Nucleus accumbens (tissue), 56 donors: Measurements from ENCODE around the gene PAQR6.

Source experiments
- DNase-seq, 56 donors: peaks; one replicate each; lab custom pipeline; 2025; lab: John Stamatoyannopoulos, UW

Gene PAQR6

GRCh38 chr1:156268336-156268735, 20.5 kb upstream of the PAQR6 start:
- DNase-seq = no peak

DNA sequence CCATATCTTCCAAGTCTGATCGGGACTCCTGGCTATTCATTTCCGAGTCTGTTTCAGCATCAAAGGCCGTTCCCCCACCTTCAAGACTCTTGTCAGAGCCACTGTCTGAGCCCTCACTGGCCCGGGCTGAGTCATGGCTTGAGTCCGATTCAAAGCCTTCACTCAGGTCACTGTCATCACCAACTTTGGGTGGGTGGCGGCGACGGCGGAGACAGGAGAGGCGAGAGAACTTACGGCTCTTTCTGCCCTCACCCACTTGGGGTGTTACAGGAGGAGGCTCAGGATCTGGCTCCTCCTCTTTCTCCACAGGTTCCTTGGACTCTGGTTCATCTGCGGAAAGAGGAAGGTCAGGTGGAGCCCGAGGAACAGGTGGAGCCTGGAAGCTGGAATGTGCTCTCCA, 18.2 kb upstream of the PAQR6 start:
- no peak for DNase-seq

DNA sequence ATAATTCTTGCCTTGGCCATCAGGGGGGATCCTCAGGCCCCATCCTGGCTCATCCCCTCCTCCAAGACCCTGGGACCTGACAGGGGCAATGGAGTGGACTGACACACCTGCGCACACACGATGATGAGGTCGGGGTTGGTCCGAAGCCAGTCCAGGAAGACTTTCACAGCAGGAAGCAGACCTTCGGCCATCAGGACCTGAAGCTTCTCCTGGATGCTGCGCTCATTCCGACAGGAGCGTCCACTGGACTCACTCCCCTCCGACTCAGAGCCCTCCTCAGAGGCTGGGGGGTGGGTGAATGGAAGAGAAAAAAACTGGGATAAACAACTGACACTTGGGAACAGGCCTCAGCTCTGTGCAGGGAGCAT, 15.4 kb upstream of the PAQR6 start:
- DNase-seq = no peak

DNA sequence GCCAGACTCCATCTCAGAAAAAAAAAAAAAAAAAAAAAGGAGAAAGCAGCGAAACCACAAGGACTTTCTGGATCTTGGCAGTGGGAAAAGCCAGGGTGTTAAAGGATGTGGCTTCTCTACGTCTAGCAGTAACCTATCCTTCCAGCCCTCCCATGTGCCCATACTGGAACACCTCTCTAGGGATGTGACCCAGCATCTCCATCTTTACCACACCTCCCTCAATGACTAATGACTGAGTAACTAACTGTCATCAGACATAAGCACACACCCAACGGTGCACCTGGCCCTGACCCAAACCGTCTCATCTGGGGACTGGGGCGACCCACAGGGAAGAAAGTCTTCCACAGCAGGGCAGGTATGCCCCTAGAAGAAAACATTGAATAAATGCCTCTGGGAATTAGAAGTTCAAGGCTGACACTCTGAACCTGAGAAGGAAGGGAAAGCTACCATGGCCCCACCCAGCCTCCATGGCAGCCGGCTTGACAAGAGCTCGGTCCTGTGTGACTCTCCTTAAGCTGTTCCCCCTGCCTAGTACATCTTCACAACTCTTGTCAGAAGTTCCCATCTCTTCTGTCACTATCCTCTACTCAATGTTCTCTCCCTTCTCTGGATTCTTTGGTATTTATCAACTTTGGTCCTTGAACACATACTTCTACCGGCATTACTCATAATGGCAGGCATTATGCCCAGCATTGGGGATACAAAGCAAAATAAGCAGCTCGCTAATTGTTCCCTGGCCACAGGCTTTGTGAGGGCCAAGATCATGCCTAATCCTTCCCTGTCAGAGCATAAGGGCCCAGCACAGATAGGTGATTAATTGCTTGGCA, 14.8 kb upstream of the PAQR6 start:
- no peak for DNase-seq

DNA sequence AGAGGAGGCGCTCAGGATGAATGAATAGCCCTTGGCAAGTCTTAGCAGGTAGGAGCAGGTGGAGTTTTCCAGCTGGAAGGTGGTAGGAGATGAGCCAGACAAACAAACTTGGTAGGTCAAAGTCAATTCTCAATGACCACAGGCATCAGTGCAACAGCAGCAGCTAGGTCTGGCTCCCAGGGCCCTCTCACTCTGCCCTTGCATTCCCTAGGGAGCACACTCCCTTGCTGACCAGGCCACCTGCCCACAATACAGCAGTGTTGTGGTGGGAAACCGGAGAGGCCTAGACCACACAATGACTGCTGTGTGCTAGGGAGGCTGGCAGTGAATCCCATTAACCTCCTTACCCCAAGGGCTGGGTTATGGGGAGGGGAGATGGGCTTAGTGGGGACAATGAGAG, 13.0 kb upstream of the PAQR6 start:
- DNase-seq = peak in 24 of 56 donors; percentile 30 to 74 (median 52)

GRCh38 chr1:156259805-156260204, 11.9 kb upstream of the PAQR6 start:
- peak in 27 of 56 donors; percentile 19 to 71 (median 39) for DNase-seq

- DNase-seq = no peak
These were observed 11.0 kb upstream of the PAQR6 start for GRCh38 chr1:156258859-156259258.

- DNase-seq = peak in 1 of 56 donors; percentile 7
These were observed 9.9 kb upstream of the PAQR6 start for GRCh38 chr1:156257711-156258110.

- no peak for DNase-seq
These were observed 5.8 kb upstream of the PAQR6 start for GRCh38 chr1:156253634-156254033.

GRCh38 chr1:156251527-156251926, 3.7 kb upstream of the PAQR6 start:
- peak in 6 of 56 donors; percentile 23 to 43 (median 36) for DNase-seq

DNA sequence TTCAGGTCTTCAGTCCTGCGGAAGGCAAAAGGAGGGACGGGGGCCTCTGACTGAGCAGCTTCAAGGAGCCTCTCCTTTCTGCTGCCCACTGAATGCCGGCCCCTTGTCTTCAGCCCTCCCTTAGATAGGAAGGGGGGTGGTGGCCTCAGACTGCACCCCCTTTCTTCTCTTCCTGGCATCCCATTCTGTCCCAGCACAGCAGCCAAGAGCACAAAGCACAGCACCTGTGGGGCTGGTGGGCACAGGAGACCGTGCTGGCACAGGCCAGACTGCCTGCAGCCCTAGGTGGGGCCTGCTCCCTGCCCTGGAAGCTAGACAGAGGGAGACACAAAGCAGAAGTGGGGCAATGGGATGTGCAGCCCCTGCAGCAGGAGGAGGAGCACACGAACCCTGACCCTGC, 1.7 kb upstream of the PAQR6 start:
- DNase-seq = no peak

DNA sequence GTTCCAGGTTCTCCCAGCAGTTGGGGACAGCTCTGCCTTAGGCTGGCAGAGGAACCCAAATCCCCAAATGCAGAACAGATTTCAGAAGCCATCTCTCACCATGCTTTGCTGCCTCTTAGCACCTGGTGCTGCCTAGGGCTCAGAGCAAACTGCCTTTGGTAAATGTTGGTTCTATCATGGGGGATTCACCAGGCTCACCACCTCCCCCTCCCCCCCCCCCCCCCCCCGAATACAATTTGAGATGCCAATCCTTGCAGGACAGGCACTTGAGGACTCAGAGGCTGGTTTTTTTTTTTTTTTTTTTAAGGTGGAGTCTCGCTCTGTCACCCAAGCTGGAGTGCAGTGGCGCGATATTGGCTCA, 447 bp upstream of the PAQR6 start:
- no peak for DNase-seq

DNA sequence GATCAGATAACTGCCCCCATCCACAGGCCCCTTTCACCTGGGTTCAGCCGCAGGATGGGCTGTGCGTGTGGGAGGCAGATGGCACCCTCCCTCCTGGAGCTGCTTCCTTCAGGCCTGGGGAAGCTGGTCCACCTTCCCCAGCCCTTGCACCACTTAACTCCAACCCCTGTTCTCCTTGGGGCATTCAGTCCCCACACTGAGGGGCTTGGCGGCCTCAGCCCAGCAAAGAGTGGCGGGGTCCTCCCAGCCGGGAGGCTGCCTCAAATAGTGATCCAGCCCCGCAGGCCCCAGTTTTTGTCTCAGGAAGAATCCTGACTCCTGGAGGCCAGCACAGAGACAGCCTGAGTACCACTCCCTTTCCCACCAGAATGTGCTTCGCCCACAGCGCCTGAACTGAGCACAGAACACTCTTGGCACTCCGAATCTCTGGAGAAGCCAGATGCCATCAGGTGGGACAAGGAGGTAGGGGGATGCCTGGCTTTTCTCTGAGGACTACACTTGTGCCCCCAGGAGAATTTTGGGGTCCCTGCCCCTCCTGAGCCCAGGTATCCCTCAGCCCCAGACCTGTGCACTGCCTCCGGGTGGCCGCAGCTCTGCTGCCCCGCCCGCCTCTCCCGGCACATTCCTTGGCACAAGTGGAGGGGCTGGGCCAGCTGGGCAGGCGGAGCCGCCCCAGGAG, 936 bp downstream of the PAQR6 start:
- DNase-seq = peak in 13 of 56 donors; percentile 27 to 61 (median 39)

GRCh38 chr1:156246241-156246780, 1.5 kb downstream of the PAQR6 start:
- DNase-seq = no peak

- peak in 2 of 56 donors; percentile 13 to 15 for DNase-seq
These were observed 2.2 kb downstream of the PAQR6 start for GRCh38 chr1:156245451-156246232.

- no peak for DNase-seq
These were observed 3.1 kb downstream of the PAQR6 start for GRCh38 chr1:156244712-156245111.

DNA sequence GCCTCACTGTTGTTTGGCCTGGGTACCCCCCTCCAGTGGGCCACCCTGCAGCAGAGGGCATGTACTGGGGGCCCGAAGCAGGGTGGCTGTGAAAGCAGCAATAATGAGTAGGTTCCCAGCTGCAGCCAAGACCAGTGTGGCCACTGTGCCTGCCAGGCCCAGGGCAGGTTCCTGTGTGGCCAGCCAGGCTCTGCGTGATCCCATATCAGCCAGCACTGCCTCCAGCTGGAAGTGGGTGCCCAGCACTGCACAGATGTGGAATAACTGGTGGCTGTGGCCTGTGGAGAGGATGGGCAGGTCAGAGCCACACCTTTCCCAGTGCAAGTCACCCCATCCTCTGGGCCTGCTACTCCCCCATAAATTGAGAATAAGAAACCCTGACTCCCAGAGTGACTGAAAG, 3.7 kb downstream of the PAQR6 start:
- no peak for DNase-seq

GRCh38 chr1:156242738-156243137, 5.1 kb downstream of the PAQR6 start:
- peak in 6 of 56 donors; percentile 16 to 35 (median 28) for DNase-seq

- no peak for DNase-seq
These were observed 5.9 kb downstream of the PAQR6 start, which contains the start of gene BGLAP for GRCh38 chr1:156241926-156242325. TSS of gene BGLAP (plus strand) at chr1:156242184. CDS start at chr1:156242232, 48 bp downstream.

- DNase-seq = peak in 9 of 56 donors; percentile 10 to 48 (median 27)
These were observed 6.5 kb downstream of the PAQR6 start for GRCh38 chr1:156241311-156241811.

- no peak for DNase-seq
These were observed 9.6 kb downstream of the PAQR6 start for GRCh38 chr1:156238248-156238647.
